NT2/D1 (cell line): ENCODE measurements around the gene ACSS3.
"Not testable (repeated sequence)": the region's sequence is repeated elsewhere in the genome, so short reads cannot be mapped to it uniquely, and the experiment has no call there.

Source experiments
- SUZ12 ChIP-seq: IDR thresholded peaks from 2 replicates; pipeline ENCODE4 v1.6.1; 2011; ENCODE audit not compliant: insufficient read length, insufficient read depth; ENCODE audit errors: extremely low read depth
- YY1 ChIP-seq: IDR thresholded peaks from 2 replicates; pipeline ENCODE4 v1.6.1; 2011; ENCODE audit not compliant: insufficient read length, insufficient read depth
- ZNF274 ChIP-seq: IDR thresholded peaks from 2 replicates; pipeline ENCODE4 v1.6.1; 2011; ENCODE audit warnings: mild to moderate bottlenecking, low read depth, low read length

DNA sequence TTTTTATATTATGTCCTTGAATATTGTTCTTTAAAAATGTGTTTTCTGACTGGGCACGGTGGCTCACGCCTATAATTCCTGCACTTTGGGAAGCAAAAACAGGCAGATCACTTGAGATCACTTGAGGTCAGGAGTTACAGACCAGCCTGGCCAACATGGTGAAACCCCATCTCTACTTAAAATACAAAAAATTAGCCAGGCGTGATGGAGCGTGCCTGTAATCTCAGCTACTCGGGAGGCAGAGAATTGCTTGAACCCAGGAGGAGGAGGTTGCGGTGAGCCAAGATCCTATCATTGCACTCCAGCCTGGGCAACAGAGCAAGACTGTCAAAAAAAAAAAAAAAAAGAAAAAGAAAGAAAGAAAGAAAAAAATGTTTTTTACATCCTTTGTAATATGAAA, 122.7 kb downstream of the ACSS3 start:
- not testable (repeated sequence) for TF ChIP-seq ZNF274, SUZ12, YY1
